DMS53 (cell line): Measurements from ENCODE around the gene C4B.
"Not testable (repeated sequence)": the region's sequence is repeated elsewhere in the genome, so short reads cannot be mapped to it uniquely, and the experiment has no call there.

Experiments
- DNase-seq: peaks from one replicate; lab custom pipeline; 2025; lab: John Stamatoyannopoulos, UW

Gene C4B

DNA sequence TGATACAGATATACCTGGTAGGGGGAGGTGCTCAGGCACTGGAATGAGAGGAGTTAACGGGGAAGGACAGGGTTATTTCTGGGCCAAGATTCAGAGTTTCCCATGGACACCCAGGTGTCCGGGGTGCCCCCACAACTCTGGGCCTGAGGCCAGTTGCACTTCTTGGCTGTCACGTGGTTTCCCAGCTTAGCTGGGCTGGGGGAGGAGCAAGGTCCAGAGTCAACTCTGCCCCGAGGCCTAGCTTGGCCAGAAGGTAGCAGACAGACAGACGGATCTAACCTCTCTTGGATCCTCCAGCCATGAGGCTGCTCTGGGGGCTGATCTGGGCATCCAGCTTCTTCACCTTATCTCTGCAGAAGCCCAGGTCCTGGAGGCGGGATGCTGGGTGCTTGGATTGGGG lies at the start of gene C4B:
TSS of gene C4B (plus strand) at position 249 of the 400 bp plus-strand sequence. CDS start at position 300, 51 bp downstream.
- not testable (repeated sequence) for DNase-seq

DNA sequence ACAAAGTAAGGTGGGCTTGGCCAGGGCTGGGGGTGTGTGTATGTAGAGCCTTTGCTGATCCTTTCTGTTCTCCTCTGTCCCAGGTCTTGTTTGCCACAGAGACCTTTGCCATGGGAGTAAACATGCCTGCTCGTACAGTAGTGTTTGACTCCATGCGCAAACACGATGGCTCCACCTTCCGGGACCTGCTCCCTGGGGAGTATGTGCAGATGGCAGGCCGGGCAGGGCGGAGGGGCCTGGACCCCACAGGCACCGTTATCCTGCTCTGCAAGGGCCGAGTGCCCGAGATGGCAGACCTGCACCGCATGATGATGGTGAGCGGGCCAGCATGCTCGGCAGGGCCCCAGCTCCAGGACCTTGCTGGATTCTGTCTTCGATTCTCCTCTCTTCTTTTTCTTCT lies 48.9 kb upstream of the C4B start:
- DNase-seq: no peak

DNA sequence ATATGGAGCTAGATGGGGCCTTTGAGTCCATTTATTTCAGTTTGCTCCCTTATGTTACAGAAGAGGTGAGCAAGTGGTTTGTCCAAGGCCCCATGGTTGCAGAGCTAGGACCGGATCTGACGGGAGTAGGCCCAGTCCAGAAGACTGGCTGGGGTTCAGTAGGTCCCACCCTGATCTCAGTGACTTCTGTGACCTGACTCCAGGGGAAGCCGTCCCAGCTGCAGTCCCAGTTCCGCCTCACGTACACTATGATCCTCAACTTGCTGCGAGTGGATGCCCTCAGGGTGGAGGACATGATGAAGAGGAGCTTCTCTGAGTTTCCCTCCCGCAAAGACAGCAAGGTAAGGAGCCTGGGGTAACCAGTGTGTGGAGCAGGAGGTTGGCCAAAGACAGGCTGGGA lies 48.1 kb upstream of the C4B start:
- DNase-seq: no peak

- no peak for DNase-seq
Observed at GRCh38 chr6:31966997-31967925, 47.3 kb upstream of the C4B start.

GRCh38 chr6:31967926-31968320 lies 46.7 kb upstream of the C4B start:
- no peak for DNase-seq

DNA sequence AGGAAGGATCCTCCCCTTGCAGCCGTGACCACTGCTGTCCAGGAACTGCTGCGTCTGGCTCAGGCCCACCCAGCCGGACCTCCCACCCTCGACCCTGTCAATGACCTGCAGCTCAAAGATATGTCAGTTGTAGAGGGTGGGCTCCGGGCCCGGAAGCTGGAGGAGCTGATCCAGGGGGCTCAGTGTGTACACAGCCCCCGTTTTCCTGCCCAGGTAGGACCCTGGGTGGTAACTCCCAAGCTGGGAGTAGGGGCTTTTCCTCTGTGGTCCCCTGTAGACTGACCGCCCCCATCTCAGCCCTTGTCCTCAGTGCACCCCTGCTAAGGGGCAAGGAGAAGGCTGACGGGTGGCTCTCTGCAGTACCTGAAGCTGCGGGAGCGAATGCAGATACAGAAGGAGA lies 46.3 kb upstream of the C4B start:
- no peak for DNase-seq

DNA sequence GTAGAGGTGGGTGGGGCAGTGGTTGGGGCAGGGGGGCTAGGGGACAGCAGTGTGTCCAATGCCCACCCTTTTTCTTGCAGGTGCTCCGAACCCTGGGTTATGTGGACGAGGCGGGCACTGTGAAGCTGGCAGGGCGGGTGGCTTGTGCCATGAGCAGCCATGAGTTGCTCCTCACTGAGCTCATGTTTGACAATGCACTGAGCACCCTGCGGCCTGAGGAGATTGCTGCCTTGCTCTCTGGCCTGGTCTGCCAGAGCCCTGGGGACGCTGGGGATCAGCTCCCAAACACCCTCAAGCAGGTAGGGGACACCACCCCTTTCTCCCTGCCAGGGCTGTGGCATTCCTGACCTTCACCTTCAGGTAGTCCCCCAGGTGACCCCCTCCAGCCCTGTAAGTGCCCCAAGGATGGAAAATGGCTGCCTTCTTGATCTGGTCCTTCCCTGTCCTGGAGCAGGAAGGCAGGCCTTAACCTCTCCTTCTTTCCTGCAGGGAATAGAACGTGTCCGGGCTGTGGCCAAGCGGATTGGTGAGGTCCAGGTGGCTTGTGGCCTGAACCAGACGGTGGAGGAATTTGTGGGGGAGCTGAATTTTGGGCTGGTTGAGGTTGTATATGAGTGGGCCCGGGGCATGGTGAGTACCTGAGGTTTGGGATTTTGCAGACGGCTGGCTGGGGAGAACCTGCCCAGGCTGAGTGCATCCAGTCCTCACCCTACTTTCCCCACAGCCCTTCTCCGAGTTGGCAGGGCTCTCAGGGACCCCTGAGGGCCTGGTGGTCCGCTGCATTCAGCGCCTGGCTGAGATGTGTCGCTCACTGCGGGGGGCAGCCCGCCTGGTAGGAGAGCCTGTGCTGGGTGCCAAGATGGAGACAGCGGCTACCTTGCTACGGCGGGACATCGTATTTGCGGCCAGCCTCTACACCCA lies 45.5 kb upstream of the C4B start:
- DNase-seq: no peak

DNA sequence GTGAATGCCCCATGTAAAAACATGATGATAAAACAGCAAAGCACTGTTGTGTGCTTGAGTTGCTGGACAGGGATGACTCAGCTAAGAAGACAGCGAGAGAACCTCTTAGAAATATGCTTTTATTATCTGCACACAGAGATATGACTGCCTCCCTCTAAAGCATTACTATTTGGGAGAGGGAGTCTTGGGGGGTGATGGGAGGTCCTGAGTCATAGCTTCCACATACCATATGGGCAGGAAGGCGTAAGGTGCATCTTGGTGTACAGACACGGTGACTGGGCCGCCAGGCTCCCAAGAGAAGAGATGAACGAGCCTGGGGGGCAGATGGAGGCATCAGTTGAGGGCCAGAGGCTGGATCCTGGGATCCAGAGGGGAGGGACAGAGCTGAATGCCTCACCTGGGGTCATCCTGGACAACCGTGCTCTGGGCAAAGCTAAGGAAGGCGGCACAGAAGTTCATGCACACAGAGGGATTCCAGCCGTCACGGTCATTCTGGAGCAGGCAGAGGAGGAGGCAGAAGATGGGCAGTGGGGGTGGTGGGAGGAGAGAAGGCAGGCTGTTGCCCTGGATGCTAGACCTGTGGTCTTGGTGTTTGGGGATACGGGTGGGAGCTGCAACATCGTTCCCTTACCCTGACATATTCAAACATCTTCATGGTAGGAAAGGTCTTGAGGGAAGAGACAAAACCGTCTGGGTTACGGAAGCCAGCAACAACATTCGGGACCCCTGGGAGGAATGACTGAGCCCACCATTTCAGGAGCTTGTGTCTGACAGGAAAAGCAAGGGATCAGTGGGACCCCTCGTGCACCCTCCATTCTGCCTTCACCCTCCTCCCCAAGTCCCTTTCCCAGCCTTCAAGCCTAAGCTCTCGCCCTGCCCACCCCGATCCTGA lies 44.6 kb upstream of the C4B start:
- peak; percentile 22 for DNase-seq

GRCh38 chr6:31970604-31971271 lies 43.9 kb upstream of the C4B start:
- DNase-seq: peak; percentile 89

DNA sequence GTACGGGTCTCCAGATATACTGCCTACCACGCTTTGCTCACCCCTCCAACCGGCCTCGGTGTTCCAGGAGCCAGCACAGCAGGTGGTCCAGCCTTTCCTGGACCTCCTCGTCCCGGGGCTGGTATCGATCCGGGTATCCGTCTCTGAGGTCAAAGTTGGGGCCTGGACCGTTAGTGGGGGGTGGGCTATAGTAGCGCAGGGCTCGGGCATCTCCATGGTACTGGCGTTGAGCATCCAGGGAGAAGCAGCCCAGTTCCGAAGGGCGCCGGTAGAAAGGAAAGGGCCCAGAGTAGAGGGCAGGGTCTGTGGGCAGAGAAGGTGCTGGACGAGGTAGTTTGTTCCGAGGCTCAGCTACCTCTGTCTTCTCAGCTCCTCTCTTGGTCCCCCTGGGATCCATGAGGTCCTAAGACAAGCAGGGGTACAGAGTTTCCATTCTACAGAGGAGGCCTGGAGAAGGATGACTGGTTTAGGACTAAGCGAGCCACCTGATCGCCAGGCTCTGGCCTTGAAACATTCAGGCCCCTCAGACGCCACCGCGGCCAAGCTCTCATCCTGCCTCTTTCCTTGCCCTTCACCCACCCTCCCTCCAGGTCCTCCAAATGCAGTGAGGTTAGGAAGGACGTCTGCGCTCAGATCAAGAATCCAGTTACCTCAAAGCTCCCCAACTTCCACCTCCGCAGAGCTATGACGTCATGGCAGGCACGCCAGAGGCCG lies 43.2 kb upstream of the C4B start:
- no peak for DNase-seq

- DNase-seq: peak; percentile 99
Observed at GRCh38 chr6:31971993-31972708, 42.4 kb upstream of the C4B start, which contains the start of gene DXO. Gene DXO, minus strand, starts transcription at chr6:31972138. Its CDS starts 463 bp downstream, at chr6:31971675.

DNA sequence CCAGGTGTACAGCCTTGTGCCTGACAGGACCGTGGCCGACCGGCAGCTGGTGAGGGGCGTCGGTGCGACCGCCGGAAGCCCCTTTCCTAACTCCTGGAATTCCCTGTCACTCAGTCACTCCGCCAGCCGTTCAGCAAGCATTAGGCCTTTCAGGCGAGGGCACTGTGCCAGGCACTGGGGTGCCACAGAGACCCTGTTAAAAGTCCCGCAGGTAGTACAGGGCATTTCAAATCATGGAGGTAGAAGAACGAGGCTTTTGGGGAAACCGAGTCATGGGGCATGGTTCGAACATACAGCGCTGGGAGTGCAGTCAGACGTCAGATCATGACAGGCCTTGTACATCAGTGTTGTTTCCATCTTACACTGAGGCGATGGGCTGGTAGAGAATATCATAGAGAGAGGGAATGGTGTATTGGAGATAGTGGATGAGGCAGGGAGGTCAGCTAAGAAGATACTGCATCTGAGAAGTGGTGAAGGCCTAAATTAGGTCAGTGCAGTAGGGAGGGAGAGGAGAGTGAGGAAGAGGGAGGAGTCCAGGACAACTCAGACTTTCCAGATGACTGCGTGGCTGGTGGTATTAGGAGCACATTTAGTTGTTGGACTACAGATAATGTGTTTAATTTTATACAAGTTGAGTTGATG lies 41.8 kb upstream of the C4B start:
- DNase-seq: peak; percentile 54

- not testable (repeated sequence) for DNase-seq
Observed at GRCh38 chr6:31976065-31976464, 38.5 kb upstream of the C4B start.

DNA sequence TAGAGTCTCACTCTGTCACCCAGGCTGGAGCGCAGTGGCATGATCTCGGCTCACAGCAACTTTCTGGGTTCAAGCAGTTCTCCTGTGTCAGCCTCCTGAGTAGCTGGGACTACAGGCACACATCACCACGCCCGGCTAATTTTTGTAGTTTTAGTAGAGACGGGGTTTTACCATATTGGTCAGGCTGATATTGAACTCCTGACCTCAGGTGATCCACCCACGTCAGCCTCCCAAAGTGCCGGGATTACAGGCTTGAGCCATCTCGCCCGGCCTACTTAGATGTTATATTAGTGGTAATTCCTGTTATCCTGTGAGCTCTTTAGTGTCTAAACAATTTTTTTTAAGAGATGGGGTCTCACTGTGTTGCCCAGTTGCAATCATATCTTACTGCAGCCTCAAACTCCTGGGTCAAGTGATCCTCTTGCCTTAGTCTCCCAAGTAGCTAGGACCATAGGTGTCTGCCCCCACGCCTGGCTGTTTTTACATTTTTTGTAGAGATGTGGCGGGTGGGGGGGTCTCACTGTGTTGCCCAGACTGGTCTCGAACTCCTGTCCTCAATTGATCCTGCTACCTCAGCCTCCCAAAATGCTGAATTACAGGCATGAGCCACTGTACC lies 36.7 kb upstream of the C4B start:
- no peak for DNase-seq

DNA sequence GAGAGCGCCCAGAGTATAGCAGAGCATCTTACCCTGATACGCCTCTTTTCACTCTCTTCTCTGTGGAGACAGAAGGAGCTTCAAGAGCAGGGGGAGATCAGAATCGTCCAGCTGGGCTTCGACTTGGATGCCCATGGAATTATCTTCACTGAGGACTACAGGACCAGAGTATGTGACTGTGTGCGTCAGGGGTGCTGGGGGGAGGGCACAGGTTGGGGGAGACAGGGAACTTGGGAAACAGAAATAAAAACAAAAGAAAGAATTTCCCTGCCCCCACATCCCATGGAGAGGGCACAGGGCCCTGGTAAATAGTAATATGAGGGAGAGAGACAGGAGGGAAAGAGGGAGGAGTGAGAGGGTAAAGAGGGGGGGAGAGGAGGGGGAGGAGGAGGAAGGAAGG lies 35.8 kb upstream of the C4B start:
- no peak for DNase-seq

- DNase-seq: no peak
Observed at GRCh38 chr6:31979238-31979898, 35.2 kb upstream of the C4B start.

DNA sequence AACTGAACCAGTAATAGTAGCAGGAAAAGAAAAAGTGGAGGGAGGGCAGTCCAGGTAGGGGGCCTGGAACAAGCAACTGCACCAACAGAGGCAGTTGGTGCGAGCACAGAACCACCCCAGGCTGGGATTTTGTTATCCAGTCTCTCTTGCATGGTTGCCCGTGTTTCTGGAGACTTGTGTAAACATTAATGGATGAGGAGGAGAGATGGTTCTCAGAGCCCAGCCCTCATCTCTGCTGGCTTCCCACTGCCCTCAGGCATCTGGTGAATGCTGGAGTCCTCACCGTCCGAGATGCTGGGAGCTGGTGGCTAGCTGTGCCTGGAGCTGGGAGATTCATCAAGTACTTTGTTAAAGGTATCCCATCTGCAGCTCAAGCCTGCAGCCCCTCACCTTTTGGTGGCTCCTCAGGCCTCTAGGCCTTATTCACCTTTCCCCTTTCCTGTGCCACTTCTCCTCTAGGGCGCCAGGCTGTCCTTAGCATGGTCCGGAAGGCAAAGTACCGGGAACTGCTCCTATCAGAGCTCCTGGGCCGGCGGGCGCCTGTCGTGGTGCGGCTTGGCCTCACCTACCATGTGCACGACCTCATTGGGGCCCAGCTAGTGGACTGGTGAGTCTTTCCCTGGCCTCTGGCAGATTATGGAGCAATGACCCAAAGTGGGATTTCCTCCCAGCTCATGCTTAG lies 34.3 kb upstream of the C4B start:
- DNase-seq: not testable (repeated sequence)

DNA sequence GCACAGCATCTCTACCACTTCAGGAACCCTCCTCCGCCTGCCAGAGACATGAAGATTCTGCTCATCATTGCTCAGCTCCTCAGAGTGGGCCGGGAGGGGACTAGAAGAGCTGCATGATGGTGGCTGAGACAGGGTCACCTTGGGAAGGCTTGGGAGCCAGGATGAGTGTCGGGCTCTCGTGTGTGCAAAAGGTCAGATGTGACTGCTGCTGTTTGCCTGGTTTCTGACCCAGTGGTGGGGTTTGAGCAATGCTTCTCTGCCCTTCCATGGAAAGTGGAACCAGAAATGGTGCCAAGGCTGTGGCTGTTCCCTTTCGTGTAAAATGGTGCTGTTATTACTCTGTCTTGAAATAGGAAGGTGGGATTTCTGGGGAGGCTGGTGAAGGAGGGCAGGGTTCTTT lies 33.6 kb upstream of the C4B start:
- DNase-seq: not testable (repeated sequence)
